Eye (tissue), 1 donor: ENCODE data around the gene TOM1L2.
"Not testable (repeated sequence)": the region's sequence is repeated elsewhere in the genome, so short reads cannot be mapped to it uniquely, and the experiment has no call there.

Experiments used
- DNase-seq: peaks from one replicate; pipeline ENCODE4 v3.0.0-alpha.2; 2015

The TOM1L2 gene

DNA sequence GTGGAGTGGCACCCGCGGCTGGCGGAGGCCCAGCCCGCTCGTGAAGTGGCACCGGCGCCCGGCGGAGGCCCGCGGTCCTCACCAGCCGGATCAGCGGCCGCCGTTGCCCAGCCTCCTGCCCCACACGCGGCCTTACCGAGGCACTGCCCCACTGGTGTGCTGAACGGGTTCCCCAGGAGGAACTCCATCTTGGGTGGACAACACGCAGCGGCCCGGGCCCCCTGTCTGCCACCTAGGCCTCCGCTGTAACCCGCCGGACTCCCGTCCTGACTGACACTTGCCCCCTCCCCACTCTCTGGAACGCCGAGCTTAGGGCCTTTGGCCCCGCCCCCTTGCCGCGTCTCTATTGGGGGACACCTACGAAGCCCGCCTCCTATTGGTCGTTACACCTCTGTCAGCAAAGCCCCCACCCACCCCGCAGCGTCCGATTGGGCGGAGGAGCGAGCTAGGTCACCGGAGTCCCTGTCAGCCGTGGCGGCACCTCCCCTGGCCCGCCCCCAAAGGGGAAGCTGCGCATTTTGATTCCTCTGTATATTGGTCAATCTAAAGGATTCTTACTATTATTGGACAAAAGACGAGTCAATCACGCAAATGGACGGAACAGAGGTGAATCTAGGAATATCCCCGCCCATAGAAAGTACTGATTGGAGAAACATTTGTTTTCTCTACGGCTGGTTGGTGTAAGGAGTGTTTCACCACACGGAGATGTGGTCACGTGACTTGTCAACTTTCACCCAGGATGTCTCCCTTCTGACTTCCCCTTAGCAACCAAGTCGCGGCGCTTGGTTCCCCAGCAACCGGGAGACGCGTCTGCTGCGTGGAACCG lies at the start of gene TOM1L2, which contains the start of gene DRC3:
TOM1L2 (minus strand) TSS at position 275 of the 826 bp plus-strand sequence; CDS start at position 188, 87 bp downstream.
DRC3 (plus strand) TSS at position 737 of the 826 bp plus-strand sequence. CDS start 4,737 bp downstream, outside the sequence.
- DNase-seq = peak; percentile 100

- no peak for DNase-seq
Measured at GRCh38 chr17:18021372-18021771, 49.2 kb upstream of the TOM1L2 start.

- no peak for DNase-seq
Measured at GRCh38 chr17:18020971-18021370, 48.8 kb upstream of the TOM1L2 start.

GRCh38 chr17:18019838-18020154 lies 47.6 kb upstream of the TOM1L2 start:
- DNase-seq = peak; percentile 67

GRCh38 chr17:18018411-18018921 lies 46.3 kb upstream of the TOM1L2 start:
- no peak for DNase-seq

DNA sequence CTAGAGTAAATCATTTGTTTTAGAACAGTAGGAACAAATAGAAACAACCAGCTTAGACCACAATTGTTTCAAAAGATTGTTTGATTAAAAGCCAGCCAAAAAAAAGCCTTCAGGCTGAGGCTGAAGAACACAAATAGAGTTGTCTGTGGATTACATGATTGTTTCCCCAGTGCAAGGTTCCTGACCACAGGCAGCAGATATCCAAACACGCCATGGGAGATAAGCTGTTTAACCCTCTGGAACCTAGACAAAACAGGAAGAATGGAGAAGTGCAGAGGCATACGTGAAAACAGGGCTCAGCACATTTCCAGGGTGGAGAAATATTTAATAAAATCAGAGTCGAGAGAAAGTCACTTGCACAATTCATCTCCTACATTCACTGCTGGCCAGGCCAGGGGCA lies 45.8 kb upstream of the TOM1L2 start:
- DNase-seq = no peak

GRCh38 chr17:18016426-18016825 lies 44.2 kb upstream of the TOM1L2 start:
- no peak for DNase-seq

- DNase-seq = peak; percentile 36
Measured at GRCh38 chr17:18015593-18015992, 43.4 kb upstream of the TOM1L2 start.

DNA sequence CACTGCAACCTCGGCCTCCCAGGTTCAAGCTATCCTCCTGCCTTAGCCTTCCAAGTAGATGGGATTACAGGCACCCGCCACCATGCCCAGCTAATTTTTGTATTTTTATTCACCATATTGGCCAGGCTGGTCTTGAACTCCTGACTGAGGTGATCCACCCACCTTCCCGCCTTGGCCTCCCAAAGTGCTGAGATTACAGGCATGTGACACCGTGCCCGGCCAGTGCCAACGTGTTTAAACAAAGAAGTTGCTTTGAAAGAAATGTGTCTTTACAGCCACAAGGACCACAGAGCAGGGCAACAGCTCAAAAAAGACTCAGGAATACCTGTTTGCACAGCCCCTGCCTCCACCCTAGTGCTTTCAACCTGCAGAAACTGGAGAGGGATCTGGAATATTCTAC lies 41.8 kb upstream of the TOM1L2 start:
- no peak for DNase-seq

GRCh38 chr17:18011286-18011685 lies 39.1 kb upstream of the TOM1L2 start:
- no peak for DNase-seq

DNA sequence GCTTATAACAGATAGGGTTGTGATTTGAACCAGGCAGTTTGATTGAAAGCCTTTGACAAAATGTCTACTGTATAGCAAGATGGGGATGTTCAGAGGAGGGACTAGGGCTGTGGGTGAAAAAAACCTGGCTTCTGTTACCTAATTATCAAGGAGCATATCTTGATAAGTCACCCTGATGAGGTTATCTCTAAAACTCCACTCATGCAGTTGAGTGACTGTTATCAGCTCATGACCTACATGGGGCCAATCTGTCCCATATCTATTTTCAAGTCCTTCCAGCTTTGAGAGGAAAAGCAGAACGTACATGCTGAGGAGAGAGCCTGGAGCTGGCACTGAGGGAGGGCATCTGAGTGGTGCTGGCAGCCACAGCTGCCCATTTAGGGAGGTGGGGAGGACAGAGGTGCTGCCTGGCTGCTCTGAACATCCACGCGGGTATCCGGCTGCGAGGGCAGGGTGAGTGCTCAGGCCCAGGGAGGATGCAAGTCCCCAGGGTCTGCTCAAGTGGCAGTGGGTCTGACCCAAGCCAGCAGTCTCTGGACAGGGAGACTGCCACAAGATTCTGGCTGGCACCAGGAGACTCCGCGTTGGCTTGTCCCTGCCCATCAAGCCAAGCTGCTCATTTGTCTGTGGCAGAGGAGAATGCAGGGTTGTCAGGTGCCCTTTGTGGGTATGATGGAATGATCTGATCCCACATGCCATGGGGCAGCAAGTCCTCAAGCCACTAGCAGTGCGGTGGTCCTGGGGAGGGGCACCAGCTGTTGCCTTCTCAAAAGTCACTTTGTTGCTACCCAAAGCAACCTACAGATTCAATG lies 37.6 kb upstream of the TOM1L2 start:
- no peak for DNase-seq

DNA sequence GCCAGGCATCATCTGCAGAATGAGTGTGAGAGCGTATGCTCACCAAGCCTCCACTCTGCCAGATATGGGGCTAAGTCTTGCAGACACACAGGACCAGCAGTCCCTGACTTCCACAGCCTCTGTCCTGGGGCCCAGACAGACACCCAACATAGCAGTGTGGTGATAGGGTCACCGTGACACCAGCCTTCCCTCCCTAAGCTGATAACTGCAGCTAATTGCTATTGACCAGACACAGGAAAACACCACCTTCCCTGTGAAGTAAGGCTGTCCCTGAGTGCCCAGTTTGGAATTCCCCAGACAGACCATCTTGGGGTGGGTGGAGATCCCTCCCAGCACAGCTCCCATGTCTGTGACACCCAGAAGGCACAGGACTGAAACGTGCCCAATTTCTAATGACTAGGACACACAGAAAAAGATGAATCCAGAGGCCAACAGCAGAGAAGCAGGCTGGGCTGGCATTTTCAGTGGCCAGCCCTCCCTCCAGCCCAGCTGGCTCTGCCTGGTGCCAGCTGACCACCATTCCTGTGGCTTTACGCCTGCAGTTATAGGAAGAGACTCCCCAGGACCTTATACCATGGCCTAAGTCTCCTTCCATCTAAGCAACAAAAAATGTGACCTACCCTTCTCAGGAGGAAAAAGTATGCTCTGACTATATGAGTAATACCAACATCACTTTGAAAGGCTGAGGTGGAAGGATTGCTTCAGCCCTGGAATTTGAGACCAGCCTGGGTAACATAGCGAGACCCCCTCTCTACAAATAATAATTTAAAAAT lies 36.5 kb upstream of the TOM1L2 start:
- DNase-seq = no peak

DNA sequence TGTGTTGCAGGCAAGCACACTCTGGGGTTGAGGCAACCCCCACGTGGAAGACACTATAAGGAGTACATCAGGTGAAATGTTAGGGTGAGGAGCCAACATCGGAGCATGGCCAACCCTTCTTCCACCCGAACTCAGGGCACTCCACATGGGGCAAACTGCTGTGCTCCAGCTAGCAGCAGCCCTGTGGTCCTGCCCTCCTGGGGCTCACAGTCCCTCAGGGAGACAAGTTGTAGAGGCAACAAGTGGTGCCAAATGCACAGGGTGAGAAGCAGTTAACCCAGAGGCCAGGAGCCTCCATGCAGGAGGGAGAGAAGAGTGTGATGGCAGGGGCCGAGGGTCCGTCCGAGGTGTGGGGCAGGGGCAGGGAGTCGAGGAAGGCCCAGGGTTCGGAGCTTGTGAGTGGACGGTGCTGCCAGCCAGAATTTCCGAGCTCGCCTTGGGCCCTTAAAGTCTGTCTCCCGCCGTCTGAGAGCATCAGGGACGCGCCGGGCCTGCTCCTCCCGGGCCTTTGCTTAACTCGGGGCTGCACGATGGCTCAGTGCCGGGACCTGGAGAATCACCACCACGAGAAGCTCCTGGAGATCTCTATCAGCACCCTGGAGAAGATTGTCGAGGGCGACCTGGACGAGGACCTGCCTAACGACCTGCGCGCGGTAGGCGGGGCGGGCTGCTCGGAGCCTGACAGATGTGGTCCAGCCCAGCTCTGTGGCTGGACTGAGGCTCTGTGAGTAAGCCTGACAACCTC lies 34.5 kb upstream of the TOM1L2 start:
- DNase-seq = no peak

- DNase-seq = no peak
Measured at GRCh38 chr17:18005496-18005895, 33.3 kb upstream of the TOM1L2 start.

DNA sequence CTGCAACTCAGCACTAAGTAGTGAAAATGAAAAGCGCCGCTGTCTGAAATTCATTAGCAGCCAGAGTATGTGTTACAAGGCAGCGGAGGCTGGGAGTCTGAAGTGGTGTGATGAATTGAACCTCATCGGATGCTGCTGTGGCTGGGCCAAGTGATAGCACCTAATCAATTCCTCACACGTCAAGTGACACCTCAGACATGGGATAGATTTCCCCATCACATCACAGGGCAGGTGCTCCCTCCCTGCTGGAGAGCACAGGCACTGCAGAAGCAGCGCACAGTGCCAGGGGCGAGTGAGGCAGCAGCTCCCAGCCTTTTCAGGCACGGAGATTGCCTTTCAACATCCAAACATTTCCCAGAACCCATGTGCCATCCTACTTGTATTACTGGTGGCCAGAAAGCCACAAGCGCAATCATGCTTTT lies 32.7 kb upstream of the TOM1L2 start:
- peak; percentile 17 for DNase-seq

GRCh38 chr17:18004345-18004744 lies 32.1 kb upstream of the TOM1L2 start:
- DNase-seq = no peak

DNA sequence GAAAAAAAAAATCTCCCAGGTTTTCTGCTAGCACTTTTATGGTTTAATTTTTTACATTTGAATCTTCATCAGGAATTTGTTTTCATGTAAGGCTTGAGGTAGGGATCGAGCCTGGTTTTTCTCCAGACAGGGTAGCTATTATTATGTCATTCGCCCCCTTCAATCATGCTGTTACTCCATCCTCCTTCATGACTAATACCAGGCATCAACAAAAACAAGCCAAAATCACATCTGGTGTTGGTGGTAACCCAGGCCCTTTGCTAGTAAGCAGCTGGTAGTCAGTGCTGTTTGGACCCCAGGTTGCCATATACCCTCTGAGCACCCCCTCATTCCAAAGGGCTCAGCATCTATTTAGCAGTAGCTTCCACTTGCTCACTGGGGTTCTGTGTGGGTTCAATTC lies 30.0 kb upstream of the TOM1L2 start:
- DNase-seq = no peak

DNA sequence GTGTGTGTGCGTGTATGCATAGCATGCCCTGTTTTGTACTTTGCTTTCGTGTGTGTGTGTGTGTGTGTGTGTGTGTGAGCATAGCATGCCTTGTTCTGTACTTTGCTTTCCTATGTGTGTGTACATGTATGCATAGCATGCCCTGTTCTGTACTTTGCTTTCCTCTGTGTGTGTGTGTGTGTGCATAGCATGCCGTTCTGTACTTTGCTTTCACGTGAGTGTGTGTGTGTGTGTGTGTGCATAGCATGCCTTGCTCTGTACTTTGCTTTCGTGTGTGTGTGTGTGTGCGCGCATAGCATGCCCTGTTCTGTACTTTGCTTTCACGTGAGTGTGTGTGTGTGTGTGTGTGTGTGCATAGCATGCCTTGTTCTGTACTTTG lies 27.8 kb upstream of the TOM1L2 start:
- DNase-seq = no peak

DNA sequence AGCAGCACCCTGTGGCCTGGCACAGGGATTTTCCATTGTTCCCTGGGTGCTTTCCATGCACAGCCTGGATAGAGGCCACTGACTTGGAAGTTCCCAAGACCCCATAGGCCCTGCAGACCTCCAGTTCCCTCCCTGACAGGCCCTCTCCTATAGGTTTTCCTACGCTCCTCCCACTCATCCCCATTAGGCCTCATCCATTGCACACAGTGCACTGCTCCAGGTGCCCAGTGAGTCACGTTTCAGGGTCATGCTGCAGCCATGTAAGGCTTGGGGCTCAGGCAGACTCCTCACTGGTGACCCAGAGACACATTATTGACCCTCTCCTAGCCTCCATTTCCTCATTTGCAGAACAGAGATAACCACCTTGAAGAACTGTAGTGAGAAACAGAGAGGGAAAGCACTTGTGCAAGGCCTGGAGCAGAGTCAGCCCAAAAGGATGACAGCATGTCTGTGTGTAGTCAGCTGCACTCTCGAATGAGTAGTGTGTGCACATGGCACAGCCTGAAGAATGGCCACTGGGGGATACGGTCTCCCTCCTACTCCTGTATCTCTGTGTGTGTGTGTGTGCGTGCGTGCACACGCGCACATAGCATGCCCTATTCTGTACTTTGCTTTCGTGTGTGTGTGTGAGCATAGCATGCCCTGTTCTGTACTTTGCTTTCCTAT lies 27.3 kb upstream of the TOM1L2 start:
- peak; percentile 55 for DNase-seq

- no peak for DNase-seq
Measured at GRCh38 chr17:17998934-17999333, 26.7 kb upstream of the TOM1L2 start.

DNA sequence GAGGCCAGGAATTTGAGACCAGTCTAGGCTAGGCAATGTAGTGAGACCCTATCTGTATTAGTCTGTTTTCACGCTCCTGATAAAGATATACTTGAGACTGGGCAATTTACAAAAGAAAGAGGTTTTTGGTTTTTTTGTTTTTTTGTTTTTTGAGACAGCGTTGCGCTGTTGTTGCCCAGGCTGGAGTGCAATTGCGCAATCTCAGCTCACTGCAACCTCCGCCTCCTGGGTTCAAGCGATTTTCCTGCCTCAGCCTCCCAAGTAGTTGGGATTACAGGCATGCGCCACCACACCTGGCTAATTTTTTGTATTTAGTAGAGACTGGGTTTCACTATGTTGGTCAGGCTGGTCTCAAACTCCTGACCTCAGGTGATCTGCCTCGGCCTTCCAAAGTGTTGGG lies 23.7 kb upstream of the TOM1L2 start:
- not testable (repeated sequence) for DNase-seq
